ENCODE measurements around the gene TXNRD1.

The TXNRD1 gene

DNA sequence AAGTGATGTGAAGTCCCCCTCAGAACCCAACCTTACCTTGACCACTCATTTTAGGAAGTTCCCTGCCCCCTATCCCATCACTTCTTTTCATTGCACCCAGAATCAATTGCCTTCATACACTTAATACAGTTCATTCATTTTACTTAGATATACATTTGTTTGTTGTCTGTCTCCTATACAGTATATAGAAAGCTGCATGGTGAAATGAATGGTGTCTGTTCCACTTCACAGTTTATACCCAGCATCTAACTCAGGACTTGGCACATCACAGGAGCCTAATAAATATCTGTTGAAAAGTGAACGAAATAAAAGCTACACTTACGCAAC is 38.3 kb upstream of the TXNRD1 start:
- no peaks in the 10 kb centered on the region for H3K9me3 ChIP-seq (ENCODE audit: control insufficient read depth in 5 of 5, low read length in 5 of 5)
- no peak overlapping the region for H3K27ac ChIP-seq (ENCODE audit: low read depth, low read length)
- H3K36me3 ChIP-seq (ENCODE audit: control insufficient read depth in 5 of 5, insufficient read depth in 5 of 5, low read length in 5 of 5), result no peaks in the 10 kb centered on the region
- H3K4me3 ChIP-seq (ENCODE audit: low read depth in 1 of 5, low read length in 5 of 5), result no peak overlapping the region
- H3K9ac ChIP-seq (ENCODE audit: low read length in 5 of 5), result no peak overlapping the region
- H3K27me3 ChIP-seq (ENCODE audit: control insufficient read depth in 5 of 5, insufficient read depth in 4 of 5, low read length in 5 of 5), result no peaks in the 10 kb centered on the region
- peaks cover 5 to 31% (median 24%) of the 10 kb centered on the region in 5 donors for H3K4me1 ChIP-seq (ENCODE audit: control insufficient read depth in 5 of 5, insufficient read depth in 5 of 5, low read length in 5 of 5)

DNA sequence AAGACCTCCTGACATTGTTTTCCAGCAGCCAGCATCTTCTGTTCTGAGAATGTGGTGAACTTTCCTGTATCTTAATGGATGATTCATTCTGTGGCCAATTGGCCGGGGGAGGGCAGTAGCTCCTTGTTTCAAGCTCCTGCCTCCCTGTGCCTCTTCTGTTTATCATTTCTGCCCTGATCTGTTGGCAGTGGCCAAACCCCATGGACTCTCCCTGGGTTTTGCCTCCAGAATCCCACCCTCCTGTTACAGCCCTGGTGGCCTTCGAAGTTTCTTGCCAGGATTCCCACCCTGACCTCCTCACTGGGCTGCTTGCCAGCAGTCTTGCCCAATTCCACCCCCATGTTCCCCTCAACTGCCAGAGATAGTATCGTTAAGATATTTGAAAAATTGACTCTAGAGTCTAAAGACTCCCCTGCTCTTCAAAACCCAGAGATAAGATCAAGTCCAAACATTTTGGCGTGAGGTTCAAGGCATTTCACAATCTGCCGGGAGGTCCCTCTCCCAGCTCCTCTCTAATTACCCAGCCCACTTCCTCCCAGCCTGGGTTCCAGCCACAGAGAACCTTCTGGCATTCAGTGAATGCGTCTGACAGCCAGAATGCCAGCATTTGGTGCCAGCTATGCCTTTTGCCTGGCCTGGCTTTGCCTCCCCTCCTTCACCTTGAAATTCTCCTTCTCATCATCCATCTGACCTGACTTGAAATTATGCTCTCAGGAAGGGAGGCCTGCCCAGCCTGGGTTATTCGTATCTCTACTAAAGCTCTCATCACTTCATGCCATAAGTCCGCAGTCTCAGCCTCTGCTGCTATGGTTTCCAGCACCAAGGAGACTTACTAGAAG is 37.7 kb upstream of the TXNRD1 start:
- H3K27me3 ChIP-seq (ENCODE audit: control insufficient read depth in 5 of 5, insufficient read depth in 4 of 5, low read length in 5 of 5), result no peaks in the 10 kb centered on the region
- H3K9me3 ChIP-seq (ENCODE audit: control insufficient read depth in 5 of 5, low read length in 5 of 5), result no peaks in the 10 kb centered on the region
- H3K4me3 ChIP-seq (ENCODE audit: low read depth in 1 of 5, low read length in 5 of 5), result peak overlapping the region in 1 of 5 donors; percentile 4
- H3K27ac ChIP-seq (ENCODE audit: low read depth, low read length), result peak overlapping the region; percentile 60
- peaks cover 5 to 37% (median 28%) of the 10 kb centered on the region in 5 donors for H3K4me1 ChIP-seq (ENCODE audit: control insufficient read depth in 5 of 5, insufficient read depth in 5 of 5, low read length in 5 of 5)
- H3K9ac ChIP-seq (ENCODE audit: low read length in 5 of 5), result peak overlapping the region in 1 of 5 donors; percentile 68
- no peaks in the 10 kb centered on the region for H3K36me3 ChIP-seq (ENCODE audit: control insufficient read depth in 5 of 5, insufficient read depth in 5 of 5, low read length in 5 of 5)

DNA sequence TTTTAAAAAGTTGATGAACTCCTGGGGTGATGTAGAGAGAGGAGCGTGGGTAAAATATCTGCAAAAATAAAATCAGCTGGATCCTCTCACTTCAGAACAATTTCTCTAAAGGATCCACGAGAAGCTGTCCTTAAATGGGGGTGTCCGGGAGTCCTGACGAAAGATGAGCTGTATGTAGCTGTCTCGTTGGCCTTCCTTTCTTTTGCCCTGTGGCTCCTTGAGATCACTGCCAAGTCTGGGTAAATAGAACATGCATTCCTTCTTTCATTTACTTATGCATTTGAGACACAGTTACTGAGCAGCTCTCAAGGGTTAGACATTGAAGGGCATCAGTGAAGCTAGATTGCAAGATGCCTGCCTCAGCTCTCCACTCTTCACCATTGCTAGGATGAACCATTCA is 35.2 kb upstream of the TXNRD1 start:
- Histone ChIP-seq H3K9me3 (ENCODE audit: control insufficient read depth in 5 of 5, low read length in 5 of 5) (peaks cover 0 to 14% (median 12%) of the 10 kb centered on the region in 5 donors), H3K9ac (ENCODE audit: low read length in 5 of 5) (no peak overlapping the region), H3K27me3 (ENCODE audit: control insufficient read depth in 5 of 5, insufficient read depth in 4 of 5, low read length in 5 of 5) (no peaks in the 10 kb centered on the region), H3K27ac (ENCODE audit: low read depth, low read length) (no peak overlapping the region), H3K4me1 (ENCODE audit: control insufficient read depth in 5 of 5, insufficient read depth in 5 of 5, low read length in 5 of 5) (peaks cover 5 to 39% (median 30%) of the 10 kb centered on the region in 5 donors), H3K4me3 (ENCODE audit: low read depth in 1 of 5, low read length in 5 of 5) (no peak overlapping the region), H3K36me3 (ENCODE audit: control insufficient read depth in 5 of 5, insufficient read depth in 5 of 5, low read length in 5 of 5) (no peaks in the 10 kb centered on the region)

DNA sequence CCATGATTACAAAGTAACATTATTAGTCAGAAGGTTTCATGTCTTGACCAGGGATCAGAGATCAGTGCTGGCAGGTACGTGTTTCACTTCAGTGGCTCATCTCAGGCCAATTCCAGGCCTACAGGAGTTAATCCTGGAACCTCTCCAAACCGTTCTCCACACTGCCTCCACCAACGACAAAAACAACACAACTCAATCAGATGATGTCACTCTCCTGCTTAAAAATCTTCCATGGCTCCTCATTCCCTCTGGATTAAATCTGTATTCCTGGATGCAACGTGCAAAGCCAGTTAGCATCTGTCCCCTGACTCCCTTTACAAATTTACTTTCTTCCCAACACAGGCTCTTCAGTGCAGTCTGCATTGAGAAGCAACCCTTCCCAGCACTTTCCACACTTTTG is 34.3 kb upstream of the TXNRD1 start:
- Histone ChIP-seq H3K9me3 (ENCODE audit: control insufficient read depth in 5 of 5, low read length in 5 of 5) (peaks cover 0 to 14% (median 12%) of the 10 kb centered on the region in 5 donors), H3K9ac (ENCODE audit: low read length in 5 of 5) (no peak overlapping the region), H3K27ac (ENCODE audit: low read depth, low read length) (peak overlapping the region; percentile 37), H3K4me1 (ENCODE audit: control insufficient read depth in 5 of 5, insufficient read depth in 5 of 5, low read length in 5 of 5) (peaks cover 5 to 39% (median 30%) of the 10 kb centered on the region in 5 donors), H3K4me3 (ENCODE audit: low read depth in 1 of 5, low read length in 5 of 5) (no peak overlapping the region), H3K36me3 (ENCODE audit: control insufficient read depth in 5 of 5, insufficient read depth in 5 of 5, low read length in 5 of 5) (no peaks in the 10 kb centered on the region), H3K27me3 (ENCODE audit: control insufficient read depth in 5 of 5, insufficient read depth in 4 of 5, low read length in 5 of 5) (no peaks in the 10 kb centered on the region)

DNA sequence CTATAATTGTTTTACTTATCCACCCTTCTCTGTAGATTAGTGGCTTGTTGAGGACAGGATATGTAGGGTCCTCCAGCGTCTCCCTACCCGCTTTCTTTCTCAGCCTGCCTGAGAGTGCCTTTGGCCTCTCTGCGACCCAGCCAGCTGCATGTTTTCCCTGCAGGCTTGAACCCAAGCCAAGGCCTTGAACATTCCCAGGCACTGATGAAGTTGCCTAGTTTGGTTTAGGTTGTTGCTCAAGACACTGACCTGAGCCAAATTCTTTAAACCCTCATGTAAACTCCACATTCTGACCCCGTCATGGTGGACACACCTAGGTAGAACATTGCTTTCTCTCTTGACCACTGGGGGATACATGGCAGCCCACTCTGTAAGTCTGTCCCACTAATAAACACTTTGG is 33.4 kb upstream of the TXNRD1 start:
- peaks cover 5 to 39% (median 29%) of the 10 kb centered on the region in 5 donors for H3K4me1 ChIP-seq (ENCODE audit: control insufficient read depth in 5 of 5, insufficient read depth in 5 of 5, low read length in 5 of 5)
- H3K27ac ChIP-seq (ENCODE audit: low read depth, low read length), result peak overlapping the region; percentile 37
- H3K27me3 ChIP-seq (ENCODE audit: control insufficient read depth in 5 of 5, insufficient read depth in 4 of 5, low read length in 5 of 5), result no peaks in the 10 kb centered on the region

DNA sequence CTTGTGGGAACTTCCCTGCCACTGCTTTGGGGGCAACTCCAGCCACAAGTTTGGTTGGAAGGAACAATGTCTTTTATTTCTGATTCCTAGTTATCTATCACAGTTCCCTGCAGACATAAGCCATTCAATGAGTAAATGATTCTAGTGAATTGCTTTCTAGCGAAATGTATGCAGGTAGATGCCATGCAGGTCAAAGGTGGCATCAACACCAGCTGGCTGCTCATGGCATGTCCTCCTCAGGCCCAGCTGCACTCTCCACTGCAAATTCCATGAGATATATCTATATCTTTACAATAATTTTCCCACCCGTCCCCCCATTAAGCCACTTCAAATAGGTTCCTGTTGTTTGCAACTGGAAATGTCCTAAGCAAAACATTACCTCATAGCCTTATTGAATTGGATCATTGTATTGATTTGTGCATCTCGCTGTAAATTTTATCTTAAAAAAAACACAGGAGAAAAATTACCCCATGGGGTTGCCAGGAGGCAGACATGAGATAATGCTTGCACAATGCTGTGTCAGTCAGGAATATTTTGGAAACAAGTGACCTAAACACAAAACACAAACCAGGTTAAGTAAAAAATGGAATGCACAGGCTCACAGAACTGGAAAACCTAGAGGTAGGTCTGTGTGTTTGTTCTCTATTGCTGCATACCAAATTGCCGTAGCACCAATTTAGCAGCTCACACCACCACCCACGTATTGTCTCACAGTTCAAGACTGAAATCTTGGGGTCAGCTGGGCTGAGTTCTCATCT is 32.8 kb upstream of the TXNRD1 start:
- H3K4me3 ChIP-seq (ENCODE audit: low read depth in 1 of 5, low read length in 5 of 5), result no peak overlapping the region
- peaks cover 0 to 16% (median 12%) of the 10 kb centered on the region in 5 donors for H3K9me3 ChIP-seq (ENCODE audit: control insufficient read depth in 5 of 5, low read length in 5 of 5)
- H3K27ac ChIP-seq (ENCODE audit: low read depth, low read length), result peak overlapping the region; percentile 37
- H3K27me3 ChIP-seq (ENCODE audit: control insufficient read depth in 5 of 5, insufficient read depth in 4 of 5, low read length in 5 of 5), result no peaks in the 10 kb centered on the region
- H3K36me3 ChIP-seq (ENCODE audit: control insufficient read depth in 5 of 5, insufficient read depth in 5 of 5, low read length in 5 of 5), result no peaks in the 10 kb centered on the region
- H3K4me1 ChIP-seq (ENCODE audit: control insufficient read depth in 5 of 5, insufficient read depth in 5 of 5, low read length in 5 of 5), result peaks cover 5 to 32% (median 23%) of the 10 kb centered on the region in 5 donors
- no peak overlapping the region for H3K9ac ChIP-seq (ENCODE audit: low read length in 5 of 5)

More for the DNA sequence above, 33.4 kb upstream of the TXNRD1 start:
- Histone ChIP-seq H3K9me3 (ENCODE audit: control insufficient read depth in 5 of 5, low read length in 5 of 5) (peaks cover 0 to 14% (median 12%) of the 10 kb centered on the region in 5 donors), H3K4me3 (ENCODE audit: low read depth in 1 of 5, low read length in 5 of 5) (no peak overlapping the region), H3K36me3 (ENCODE audit: control insufficient read depth in 5 of 5, insufficient read depth in 5 of 5, low read length in 5 of 5) (no peaks in the 10 kb centered on the region), H3K9ac (ENCODE audit: low read length in 5 of 5) (no peak overlapping the region)

DNA sequence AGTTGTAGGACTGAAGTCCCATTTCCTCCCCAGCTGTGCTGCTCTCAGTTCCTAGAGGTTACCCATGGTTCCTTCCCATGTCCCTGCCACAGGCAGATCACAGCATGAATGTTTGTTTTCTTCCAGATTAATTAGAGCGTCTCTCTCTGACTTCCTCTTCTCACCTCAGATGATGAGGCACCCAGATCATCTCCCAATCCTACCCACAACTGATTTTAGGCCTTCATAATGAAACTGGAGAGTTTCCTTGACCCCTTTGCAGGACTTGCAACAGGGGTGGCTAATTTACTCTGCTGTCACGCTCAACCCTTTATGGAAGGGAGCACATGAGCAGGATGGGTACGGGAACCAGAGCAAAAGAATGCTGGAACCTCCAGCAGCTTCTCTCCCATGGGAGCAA is 32.1 kb upstream of the TXNRD1 start:
- no peak overlapping the region for H3K27ac ChIP-seq (ENCODE audit: low read depth, low read length)

DNA sequence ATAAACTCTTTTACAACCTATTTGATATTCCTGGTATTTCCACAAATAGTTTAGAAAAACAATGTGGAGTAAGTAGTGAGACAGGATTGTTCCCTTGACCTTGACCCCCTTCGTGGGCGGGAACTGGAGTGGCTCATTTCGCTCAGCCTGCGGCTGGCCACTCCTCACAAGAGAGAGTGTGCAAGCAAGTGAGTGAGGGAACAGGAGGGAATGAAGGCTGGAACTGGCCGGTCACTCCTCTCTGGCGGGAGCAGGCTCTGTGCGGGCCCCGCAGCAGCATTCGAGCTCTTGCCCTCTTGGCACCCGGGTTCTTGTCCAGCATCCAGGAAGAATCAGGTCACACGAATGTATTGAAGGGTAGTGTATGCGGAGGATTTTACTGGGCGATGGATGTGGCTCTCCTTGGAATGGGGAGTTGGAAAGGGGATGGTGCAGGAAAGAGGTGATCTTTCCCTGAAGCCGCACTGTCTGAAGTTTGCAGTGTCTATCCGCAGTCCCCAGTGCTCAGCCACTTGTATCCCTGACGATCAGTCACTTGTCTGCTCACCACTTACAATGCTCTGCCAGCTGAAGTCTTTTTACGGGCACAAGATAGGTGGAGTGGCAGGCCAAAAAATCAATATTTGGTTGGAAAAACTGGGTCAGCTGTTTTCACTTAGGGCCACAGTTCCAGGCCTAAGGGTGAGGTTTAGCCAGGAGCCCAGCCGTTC is 28.0 kb upstream of the TXNRD1 start:
- no peak overlapping the region for H3K27ac ChIP-seq (ENCODE audit: low read depth, low read length)
- no peaks in the 10 kb centered on the region for H3K27me3 ChIP-seq (ENCODE audit: control insufficient read depth in 5 of 5, insufficient read depth in 4 of 5, low read length in 5 of 5)
- H3K4me3 ChIP-seq (ENCODE audit: low read depth in 1 of 5, low read length in 5 of 5), result no peak overlapping the region
- H3K36me3 ChIP-seq (ENCODE audit: control insufficient read depth in 5 of 5, insufficient read depth in 5 of 5, low read length in 5 of 5), result no peaks in the 10 kb centered on the region
- peaks cover 0 to 16% (median 12%) of the 10 kb centered on the region in 5 donors for H3K9me3 ChIP-seq (ENCODE audit: control insufficient read depth in 5 of 5, low read length in 5 of 5)
- peaks cover 0 to 5% (median 4%) of the 10 kb centered on the region in 5 donors for H3K4me1 ChIP-seq (ENCODE audit: control insufficient read depth in 5 of 5, insufficient read depth in 5 of 5, low read length in 5 of 5)
- H3K9ac ChIP-seq (ENCODE audit: low read length in 5 of 5), result no peak overlapping the region

More for the DNA sequence above, 32.1 kb upstream of the TXNRD1 start:
- Histone ChIP-seq H3K4me1 (ENCODE audit: control insufficient read depth in 5 of 5, insufficient read depth in 5 of 5, low read length in 5 of 5) (peaks cover 5 to 28% (median 19%) of the 10 kb centered on the region in 5 donors), H3K9me3 (ENCODE audit: control insufficient read depth in 5 of 5, low read length in 5 of 5) (peaks cover 0 to 16% (median 12%) of the 10 kb centered on the region in 5 donors), H3K4me3 (ENCODE audit: low read depth in 1 of 5, low read length in 5 of 5) (no peak overlapping the region), H3K36me3 (ENCODE audit: control insufficient read depth in 5 of 5, insufficient read depth in 5 of 5, low read length in 5 of 5) (no peaks in the 10 kb centered on the region), H3K27me3 (ENCODE audit: control insufficient read depth in 5 of 5, insufficient read depth in 4 of 5, low read length in 5 of 5) (no peaks in the 10 kb centered on the region), H3K9ac (ENCODE audit: low read length in 5 of 5) (no peak overlapping the region)

DNA sequence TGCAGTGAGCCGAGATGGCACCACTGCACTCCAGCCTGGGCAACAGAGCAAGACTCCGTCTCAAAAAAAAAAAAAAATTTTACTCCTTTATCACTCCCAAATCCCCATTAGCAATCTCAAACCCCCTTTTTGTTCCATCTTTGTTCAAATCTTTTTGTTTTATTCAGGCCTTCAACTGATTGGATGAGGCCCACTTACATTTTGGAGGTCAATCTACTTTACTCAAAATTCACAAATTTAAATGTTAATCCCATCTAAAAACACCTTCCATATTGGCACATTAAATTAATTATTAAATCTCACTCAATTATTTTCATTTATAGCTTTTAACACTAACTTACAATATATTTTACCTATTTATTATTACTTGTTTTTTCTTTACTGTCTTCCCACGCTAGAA is 27.0 kb upstream of the TXNRD1 start:
- no peaks in the 10 kb centered on the region for H3K27me3 ChIP-seq (ENCODE audit: control insufficient read depth in 5 of 5, insufficient read depth in 4 of 5, low read length in 5 of 5)
- H3K36me3 ChIP-seq (ENCODE audit: control insufficient read depth in 5 of 5, insufficient read depth in 5 of 5, low read length in 5 of 5), result no peaks in the 10 kb centered on the region
- no peak overlapping the region for H3K27ac ChIP-seq (ENCODE audit: low read depth, low read length)
- H3K4me1 ChIP-seq (ENCODE audit: control insufficient read depth in 5 of 5, insufficient read depth in 5 of 5, low read length in 5 of 5), result no peaks in the 10 kb centered on the region
- H3K4me3 ChIP-seq (ENCODE audit: low read depth in 1 of 5, low read length in 5 of 5), result no peak overlapping the region
- no peak overlapping the region for H3K9ac ChIP-seq (ENCODE audit: low read length in 5 of 5)
- peaks cover 0 to 11% (median 11%) of the 10 kb centered on the region in 5 donors for H3K9me3 ChIP-seq (ENCODE audit: control insufficient read depth in 5 of 5, low read length in 5 of 5)

Measured in subcutaneous abdominal adipose tissue (tissue), 5 donors.